Measurements from ENCODE around the gene HS3ST3A1. TPM values are rescaled to one million over a fixed set of nuclear protein-coding genes. Genes with fewer than 3 reads are reported as not detected.

Gene HS3ST3A1
- total and polyA plus RNA-seq, 2 donors, result 0.43 to 1.3 TPM

- H3K27ac ChIP-seq (ENCODE audit: low read depth in 1 of 2, low read length in 1 of 2), result no peak overlapping the region
- H3K9me3 ChIP-seq (ENCODE audit: control insufficient read depth in 2 of 2, insufficient read depth in 1 of 2, low read length in 1 of 2), result no peaks in the 10 kb centered on the region
- H3K4me1 ChIP-seq (ENCODE audit: control insufficient read depth in 2 of 2, insufficient read depth in 2 of 2, low read length in 2 of 2), result no peaks in the 10 kb centered on the region
- no peak for DNase-seq (ENCODE audit: low read depth in 6 of 9, low spot score in 9 of 9)
- 92% methylated on average over 1 of the region's 1 CpG for WGBS
- no peaks in the 10 kb centered on the region for H3K27me3 ChIP-seq (ENCODE audit: control insufficient read depth in 2 of 2, insufficient read depth in 1 of 2, low read length in 1 of 2)
- H3K4me3 ChIP-seq (ENCODE audit: low read length in 2 of 2), result no peak overlapping the region
- no peaks in the 10 kb centered on the region for H3K36me3 ChIP-seq (ENCODE audit: control insufficient read depth in 2 of 2, insufficient read depth in 2 of 2, low read length in 1 of 2)
Observed at GRCh38 chr17:13638855-13639458, 37.2 kb upstream of the HS3ST3A1 start.

GRCh38 chr17:13636951-13637350 lies 35.2 kb upstream of the HS3ST3A1 start:
- no peaks in the 10 kb centered on the region for H3K36me3 ChIP-seq (ENCODE audit: control insufficient read depth in 2 of 2, insufficient read depth in 2 of 2, low read length in 1 of 2)
- no peaks in the 10 kb centered on the region for H3K9me3 ChIP-seq (ENCODE audit: control insufficient read depth in 2 of 2, insufficient read depth in 1 of 2, low read length in 1 of 2)
- no peak for DNase-seq (ENCODE audit: low read depth in 6 of 9, low spot score in 9 of 9)
- H3K27me3 ChIP-seq (ENCODE audit: control insufficient read depth in 2 of 2, insufficient read depth in 1 of 2, low read length in 1 of 2), result no peaks in the 10 kb centered on the region
- 93% methylated on average over 8 of the region's 8 CpGs for WGBS
- no peak overlapping the region for H3K27ac ChIP-seq (ENCODE audit: low read depth in 1 of 2, low read length in 1 of 2)
- H3K4me1 ChIP-seq (ENCODE audit: control insufficient read depth in 2 of 2, insufficient read depth in 2 of 2, low read length in 2 of 2), result no peaks in the 10 kb centered on the region
- no peak overlapping the region for H3K4me3 ChIP-seq (ENCODE audit: low read length in 2 of 2)

DNA sequence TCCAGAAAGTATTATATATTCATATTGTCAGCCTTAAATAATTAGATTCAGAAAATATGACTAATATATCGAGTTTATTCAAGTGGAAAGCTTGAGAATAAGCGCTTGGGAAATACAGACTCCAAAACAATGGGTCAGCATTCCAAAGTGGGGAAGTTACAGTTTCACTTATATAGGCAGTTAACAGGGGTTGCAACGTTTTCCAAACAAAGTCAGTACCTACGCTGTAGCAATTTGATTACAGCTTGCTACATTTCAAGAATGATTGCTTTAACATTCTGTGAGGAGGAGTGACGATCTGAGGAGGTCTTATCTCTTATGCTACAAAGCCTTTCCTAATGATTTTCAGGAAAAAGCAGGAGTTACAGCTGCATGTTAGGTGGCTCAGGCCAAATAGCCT lies 34.2 kb upstream of the HS3ST3A1 start:
- Histone ChIP-seq H3K36me3 (ENCODE audit: control insufficient read depth in 2 of 2, insufficient read depth in 2 of 2, low read length in 1 of 2) (no peaks in the 10 kb centered on the region), H3K9me3 (ENCODE audit: control insufficient read depth in 2 of 2, insufficient read depth in 1 of 2, low read length in 1 of 2) (no peaks in the 10 kb centered on the region), H3K27me3 (ENCODE audit: control insufficient read depth in 2 of 2, insufficient read depth in 1 of 2, low read length in 1 of 2) (no peaks in the 10 kb centered on the region), H3K4me3 (ENCODE audit: low read length in 2 of 2) (no peak overlapping the region), H3K4me1 (ENCODE audit: control insufficient read depth in 2 of 2, insufficient read depth in 2 of 2, low read length in 2 of 2) (no peaks in the 10 kb centered on the region), H3K27ac (ENCODE audit: low read depth in 1 of 2, low read length in 1 of 2) (no peak overlapping the region)
- WGBS, result 74% methylated on average over 5 of the region's 5 CpGs
- no peak for DNase-seq (ENCODE audit: low read depth in 6 of 9, low spot score in 9 of 9)

DNA sequence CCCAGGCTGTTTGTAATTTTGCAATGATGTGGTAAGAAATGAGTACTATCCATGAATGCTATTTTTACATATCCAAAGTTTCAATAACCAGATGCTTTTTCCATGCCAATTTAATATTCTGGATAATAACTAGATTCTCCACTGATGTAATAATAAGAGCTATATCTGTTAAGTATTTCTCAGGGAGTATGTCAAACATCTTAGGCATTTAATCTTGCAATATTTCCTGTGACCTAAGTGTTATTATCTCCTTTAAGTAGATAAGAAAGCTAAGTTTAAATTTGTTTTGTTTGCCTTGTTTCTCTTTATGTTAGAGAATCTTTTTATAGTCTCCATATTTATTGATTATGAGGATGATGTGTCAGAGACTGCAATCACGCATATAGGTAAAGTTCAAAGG lies 32.3 kb upstream of the HS3ST3A1 start:
- Histone ChIP-seq H3K27ac (ENCODE audit: low read depth in 1 of 2, low read length in 1 of 2) (no peak overlapping the region), H3K9me3 (ENCODE audit: control insufficient read depth in 2 of 2, insufficient read depth in 1 of 2, low read length in 1 of 2) (no peaks in the 10 kb centered on the region), H3K27me3 (ENCODE audit: control insufficient read depth in 2 of 2, insufficient read depth in 1 of 2, low read length in 1 of 2) (no peaks in the 10 kb centered on the region), H3K36me3 (ENCODE audit: control insufficient read depth in 2 of 2, insufficient read depth in 2 of 2, low read length in 1 of 2) (no peaks in the 10 kb centered on the region), H3K4me1 (ENCODE audit: control insufficient read depth in 2 of 2, insufficient read depth in 2 of 2, low read length in 2 of 2) (no peaks in the 10 kb centered on the region), H3K4me3 (ENCODE audit: low read length in 2 of 2) (no peak overlapping the region)
- no peak for DNase-seq (ENCODE audit: low read depth in 6 of 9, low spot score in 9 of 9)
- WGBS, result 95% methylated on average over 1 of the region's 1 CpG

DNA sequence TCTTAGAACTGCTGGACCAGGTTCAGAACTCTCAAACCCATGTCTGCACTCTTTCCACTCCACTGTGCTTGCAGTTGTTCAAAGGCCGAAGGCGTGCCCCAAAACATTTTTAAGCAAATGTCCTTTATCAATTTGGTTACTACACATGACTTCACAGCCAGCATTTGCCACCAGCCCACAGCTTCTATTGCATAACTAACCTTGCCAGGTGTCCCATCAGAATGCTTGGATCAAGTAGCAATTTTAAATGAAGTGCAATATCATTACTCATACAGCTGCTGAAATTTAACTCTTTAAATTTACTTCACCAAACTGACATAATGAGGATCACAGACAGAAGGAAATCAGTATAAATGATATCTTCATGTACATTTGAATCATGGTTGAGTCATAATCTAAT lies 29.8 kb upstream of the HS3ST3A1 start:
- 94% methylated on average over 2 of the region's 2 CpGs for WGBS
- H3K9me3 ChIP-seq (ENCODE audit: control insufficient read depth in 2 of 2, insufficient read depth in 1 of 2, low read length in 1 of 2), result no peaks in the 10 kb centered on the region
- H3K27me3 ChIP-seq (ENCODE audit: control insufficient read depth in 2 of 2, insufficient read depth in 1 of 2, low read length in 1 of 2), result no peaks in the 10 kb centered on the region
- no peaks in the 10 kb centered on the region for H3K36me3 ChIP-seq (ENCODE audit: control insufficient read depth in 2 of 2, insufficient read depth in 2 of 2, low read length in 1 of 2)
- no peaks in the 10 kb centered on the region for H3K4me1 ChIP-seq (ENCODE audit: control insufficient read depth in 2 of 2, insufficient read depth in 2 of 2, low read length in 2 of 2)
- no peak for DNase-seq (ENCODE audit: low read depth in 6 of 9, low spot score in 9 of 9)
- H3K4me3 ChIP-seq (ENCODE audit: low read length in 2 of 2), result no peak overlapping the region
- no peak overlapping the region for H3K27ac ChIP-seq (ENCODE audit: low read depth in 1 of 2, low read length in 1 of 2)

- no peaks in the 10 kb centered on the region for H3K36me3 ChIP-seq (ENCODE audit: control insufficient read depth in 2 of 2, insufficient read depth in 2 of 2, low read length in 1 of 2)
- H3K27me3 ChIP-seq (ENCODE audit: control insufficient read depth in 2 of 2, insufficient read depth in 1 of 2, low read length in 1 of 2), result no peaks in the 10 kb centered on the region
- WGBS, result 99% methylated on average over 1 of the region's 1 CpG
Observed at GRCh38 chr17:13626703-13627102, 25.0 kb upstream of the HS3ST3A1 start.

GRCh38 chr17:13619462-13619861 lies 17.7 kb upstream of the HS3ST3A1 start:
- H3K9me3 ChIP-seq (ENCODE audit: control insufficient read depth in 2 of 2, insufficient read depth in 1 of 2, low read length in 1 of 2), result no peaks in the 10 kb centered on the region
- 93% methylated on average over 4 of the region's 4 CpGs for WGBS
- H3K4me3 ChIP-seq (ENCODE audit: low read length in 2 of 2), result no peak overlapping the region
- H3K27me3 ChIP-seq (ENCODE audit: control insufficient read depth in 2 of 2, insufficient read depth in 1 of 2, low read length in 1 of 2), result no peaks in the 10 kb centered on the region
- H3K27ac ChIP-seq (ENCODE audit: low read depth in 1 of 2, low read length in 1 of 2), result no peak overlapping the region
- DNase-seq (ENCODE audit: low read depth in 6 of 9, low spot score in 9 of 9), result no peak
- H3K4me1 ChIP-seq (ENCODE audit: control insufficient read depth in 2 of 2, insufficient read depth in 2 of 2, low read length in 2 of 2), result no peaks in the 10 kb centered on the region
- no peaks in the 10 kb centered on the region for H3K36me3 ChIP-seq (ENCODE audit: control insufficient read depth in 2 of 2, insufficient read depth in 2 of 2, low read length in 1 of 2)

More at GRCh38 chr17:13626703-13627102, 25.0 kb upstream of the HS3ST3A1 start:
- Histone ChIP-seq H3K27ac (ENCODE audit: low read depth in 1 of 2, low read length in 1 of 2) (no peak overlapping the region), H3K4me3 (ENCODE audit: low read length in 2 of 2) (no peak overlapping the region), H3K9me3 (ENCODE audit: control insufficient read depth in 2 of 2, insufficient read depth in 1 of 2, low read length in 1 of 2) (no peaks in the 10 kb centered on the region), H3K4me1 (ENCODE audit: control insufficient read depth in 2 of 2, insufficient read depth in 2 of 2, low read length in 2 of 2) (no peaks in the 10 kb centered on the region)
- DNase-seq (ENCODE audit: low read depth in 6 of 9, low spot score in 9 of 9), result no peak

GRCh38 chr17:13616031-13616430 lies 14.3 kb upstream of the HS3ST3A1 start:
- Histone ChIP-seq H3K27ac (ENCODE audit: low read depth in 1 of 2, low read length in 1 of 2) (no peak overlapping the region), H3K4me3 (ENCODE audit: low read length in 2 of 2) (no peak overlapping the region), H3K9me3 (ENCODE audit: control insufficient read depth in 2 of 2, insufficient read depth in 1 of 2, low read length in 1 of 2) (no peaks in the 10 kb centered on the region), H3K36me3 (ENCODE audit: control insufficient read depth in 2 of 2, insufficient read depth in 2 of 2, low read length in 1 of 2) (no peaks in the 10 kb centered on the region), H3K4me1 (ENCODE audit: control insufficient read depth in 2 of 2, insufficient read depth in 2 of 2, low read length in 2 of 2) (no peaks in the 10 kb centered on the region), H3K27me3 (ENCODE audit: control insufficient read depth in 2 of 2, insufficient read depth in 1 of 2, low read length in 1 of 2) (no peaks in the 10 kb centered on the region)
- 95% methylated on average over 5 of the region's 5 CpGs for WGBS
- DNase-seq (ENCODE audit: low read depth in 6 of 9, low spot score in 9 of 9), result no peak

- Histone ChIP-seq H3K36me3 (ENCODE audit: control insufficient read depth in 2 of 2, insufficient read depth in 2 of 2, low read length in 1 of 2) (no peaks in the 10 kb centered on the region), H3K27me3 (ENCODE audit: control insufficient read depth in 2 of 2, insufficient read depth in 1 of 2, low read length in 1 of 2) (peaks cover 0 to 3% of the 10 kb centered on the region in 2 donors), H3K4me1 (ENCODE audit: control insufficient read depth in 2 of 2, insufficient read depth in 2 of 2, low read length in 2 of 2) (no peaks in the 10 kb centered on the region), H3K4me3 (ENCODE audit: low read length in 2 of 2) (no peak overlapping the region), H3K9me3 (ENCODE audit: control insufficient read depth in 2 of 2, insufficient read depth in 1 of 2, low read length in 1 of 2) (no peaks in the 10 kb centered on the region), H3K27ac (ENCODE audit: low read depth in 1 of 2, low read length in 1 of 2) (no peak overlapping the region)
- 82% methylated on average over 4 of the region's 4 CpGs for WGBS
- DNase-seq (ENCODE audit: low read depth in 6 of 9, low spot score in 9 of 9), result no peak
Observed at GRCh38 chr17:13609941-13610340, 8.2 kb upstream of the HS3ST3A1 start.
